ENCODE results near the gene RAB20.
"Not testable (repeated sequence)": the region's sequence is repeated elsewhere in the genome, so short reads cannot be mapped to it uniquely, and the experiment has no call there.

RAB20 gene

GRCh38 chr13:110575322-110576069, 14.0 kb upstream of the RAB20 start:
- no peak for DNase-seq

- no peak for DNase-seq
Measured at GRCh38 chr13:110574161-110574560, 12.6 kb upstream of the RAB20 start.

DNA sequence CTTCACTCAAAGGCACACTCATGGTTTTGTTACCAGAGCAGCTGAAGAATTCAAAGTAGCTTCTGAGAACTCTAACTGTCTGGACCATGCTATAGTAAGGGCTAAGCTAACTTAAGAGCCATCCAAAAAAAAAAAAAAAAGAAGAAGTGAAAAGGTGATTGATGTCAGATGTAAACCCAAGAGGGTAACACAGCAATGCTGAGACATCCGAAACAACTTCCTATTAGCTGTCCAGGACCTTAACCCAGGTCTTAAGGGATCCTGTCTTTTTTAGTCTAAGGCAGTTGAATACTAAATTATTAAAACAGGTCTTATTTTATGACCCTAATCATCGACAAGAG, 11.2 kb upstream of the RAB20 start:
- no peak for DNase-seq

- DNase-seq, result no peak
Measured at GRCh38 chr13:110571896-110572777, 10.6 kb upstream of the RAB20 start.

DNA sequence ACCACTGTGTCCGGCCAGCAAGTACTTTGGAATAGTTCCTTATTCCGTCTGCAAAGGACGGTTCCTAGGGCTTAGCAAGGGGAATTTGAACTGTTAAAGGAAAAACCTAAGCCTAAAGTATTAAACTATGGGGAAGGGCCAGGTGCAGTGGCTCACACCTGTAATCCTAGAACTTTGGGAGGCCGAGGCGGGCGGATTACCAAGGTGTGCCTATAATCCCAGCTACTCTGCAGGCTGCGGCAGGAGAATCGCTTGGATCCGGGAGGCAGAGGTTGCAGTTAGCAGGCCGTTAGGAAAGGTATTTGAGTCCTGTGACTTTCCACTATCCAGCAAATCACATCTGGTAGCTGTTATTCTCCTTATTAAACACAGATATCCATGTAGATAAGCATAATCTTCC, 9.4 kb upstream of the RAB20 start:
- no peak for DNase-seq

DNA sequence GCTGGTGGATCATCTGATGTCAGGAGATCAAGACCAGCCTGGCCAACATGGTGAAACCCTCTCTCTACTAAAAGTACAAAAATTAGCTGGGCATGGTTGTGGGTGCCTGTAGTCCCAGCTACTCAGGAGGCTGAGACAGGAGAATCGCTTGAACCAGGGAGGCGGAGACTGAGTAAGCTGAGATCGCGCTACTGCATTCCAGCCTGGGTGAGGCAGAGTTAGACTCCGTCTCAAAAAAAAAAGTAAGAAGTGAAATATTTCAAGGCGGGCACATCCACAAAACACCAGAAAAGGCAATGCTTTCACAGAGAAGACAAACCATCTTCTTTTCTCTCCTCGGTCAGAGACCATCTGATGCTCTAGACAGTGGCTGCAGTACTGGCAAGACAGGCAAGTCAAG, 8.4 kb upstream of the RAB20 start:
- not testable (repeated sequence) for DNase-seq

DNA sequence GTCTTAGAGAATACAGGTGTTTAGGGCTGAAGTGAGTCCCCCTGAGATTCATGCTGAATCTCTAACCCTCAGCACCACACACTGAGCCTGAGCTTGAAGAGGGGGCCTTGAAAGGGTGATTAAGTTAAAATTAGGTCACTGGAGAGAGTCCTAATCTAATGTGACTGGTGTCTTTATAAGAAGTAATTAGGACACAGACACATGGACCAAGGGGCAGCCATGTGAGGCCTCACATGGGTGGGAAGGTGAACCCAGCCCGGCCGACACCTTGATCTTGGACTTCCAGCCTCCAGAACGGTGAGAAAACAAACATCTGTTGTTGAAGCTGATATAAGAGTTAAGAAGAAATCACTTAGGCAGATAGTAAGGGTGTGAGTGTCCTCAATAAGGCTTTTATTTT, 7.1 kb upstream of the RAB20 start:
- DNase-seq, result no peak

DNA sequence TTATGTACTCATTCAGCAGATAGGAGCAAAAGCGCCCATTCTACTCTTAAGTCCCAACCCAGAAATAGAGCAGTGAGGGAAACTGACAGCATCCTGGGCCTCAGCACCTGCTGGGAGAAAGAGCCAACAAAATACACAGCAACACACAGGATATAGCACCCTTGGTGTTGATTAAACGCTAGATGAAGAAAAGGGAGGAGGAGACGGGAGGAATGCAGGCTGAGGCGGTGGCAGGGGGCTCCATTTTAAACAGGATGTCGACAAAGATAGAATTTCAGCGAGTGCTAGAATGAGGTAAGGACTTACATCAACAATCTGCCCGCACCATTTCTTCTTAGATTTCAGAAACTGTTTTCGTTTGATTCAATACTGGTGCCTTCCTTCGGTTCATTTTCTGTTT, 4.6 kb upstream of the RAB20 start:
- DNase-seq, result no peak

GRCh38 chr13:110565296-110565695, 3.8 kb upstream of the RAB20 start:
- no peak for DNase-seq

DNA sequence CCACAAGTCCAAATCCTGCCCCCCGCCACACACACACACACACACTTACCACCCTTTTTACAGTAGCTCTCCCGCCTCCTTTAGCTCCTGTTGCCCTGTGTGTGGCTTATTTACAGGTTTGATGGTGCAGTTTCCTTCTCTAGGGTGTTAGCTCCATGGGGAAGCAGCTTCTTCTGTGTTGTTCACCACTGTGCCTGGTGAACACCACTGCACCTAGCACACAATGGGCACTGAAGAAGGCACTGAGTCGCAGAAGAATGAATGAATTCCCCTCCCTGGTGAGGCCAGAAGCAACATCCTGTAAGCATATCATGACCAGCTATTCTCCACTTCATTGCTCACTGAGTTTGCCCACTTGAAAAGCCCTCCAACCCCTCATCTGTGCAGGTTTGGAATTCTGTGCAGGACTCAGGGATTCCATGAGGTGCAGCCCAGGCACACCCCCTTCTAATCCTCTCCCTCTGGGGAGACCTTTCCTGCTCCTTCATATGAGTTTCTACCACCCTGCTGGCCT, 3.0 kb upstream of the RAB20 start:
- DNase-seq, result no peak

DNA sequence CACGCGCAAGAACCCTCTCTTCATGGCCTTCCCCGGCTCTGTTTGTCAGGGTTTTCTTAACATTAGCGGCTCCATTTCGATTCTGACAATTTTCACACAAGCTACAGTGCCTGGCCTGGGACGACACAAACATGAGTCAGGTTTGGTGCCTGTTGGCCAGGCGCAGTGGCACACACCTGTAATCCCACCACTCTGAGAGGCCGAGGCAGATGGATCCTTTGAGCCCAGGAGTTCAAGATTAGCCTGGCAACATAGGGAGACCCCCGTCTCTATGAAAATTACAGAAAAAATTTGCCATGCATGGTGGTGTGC, 1.9 kb upstream of the RAB20 start:
- DNase-seq, result no peak

GRCh38 chr13:110562696-110563462, 1.4 kb upstream of the RAB20 start:
- no peak for DNase-seq

DNA sequence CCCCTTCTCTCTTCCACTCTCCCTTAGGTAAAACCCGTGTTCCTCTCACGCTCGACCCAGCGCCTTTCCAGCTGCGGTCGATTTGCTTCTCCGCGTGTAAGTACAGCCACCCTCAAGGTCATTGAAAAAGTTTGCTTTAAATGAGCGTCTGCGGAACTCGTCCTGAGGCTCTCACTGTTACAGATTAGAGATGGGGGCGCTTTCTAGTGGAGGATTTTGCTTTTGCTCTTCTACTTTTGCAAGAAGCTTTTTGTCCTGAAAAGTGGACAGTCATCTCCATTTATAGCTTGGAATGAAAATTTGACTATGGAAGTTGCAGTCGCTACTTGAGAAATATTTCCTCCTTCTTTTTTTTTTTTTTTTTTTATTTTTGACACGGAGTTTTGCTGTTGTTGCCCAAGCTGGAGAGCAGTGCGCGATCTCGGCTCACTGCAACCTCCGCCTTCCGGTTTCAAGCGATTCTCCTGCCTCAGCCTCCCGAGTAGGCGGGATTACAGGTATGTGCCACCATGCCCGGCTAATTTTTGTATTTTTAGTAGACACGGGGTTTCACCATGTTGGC, 595 bp upstream of the RAB20 start:
- no peak for DNase-seq

DNA sequence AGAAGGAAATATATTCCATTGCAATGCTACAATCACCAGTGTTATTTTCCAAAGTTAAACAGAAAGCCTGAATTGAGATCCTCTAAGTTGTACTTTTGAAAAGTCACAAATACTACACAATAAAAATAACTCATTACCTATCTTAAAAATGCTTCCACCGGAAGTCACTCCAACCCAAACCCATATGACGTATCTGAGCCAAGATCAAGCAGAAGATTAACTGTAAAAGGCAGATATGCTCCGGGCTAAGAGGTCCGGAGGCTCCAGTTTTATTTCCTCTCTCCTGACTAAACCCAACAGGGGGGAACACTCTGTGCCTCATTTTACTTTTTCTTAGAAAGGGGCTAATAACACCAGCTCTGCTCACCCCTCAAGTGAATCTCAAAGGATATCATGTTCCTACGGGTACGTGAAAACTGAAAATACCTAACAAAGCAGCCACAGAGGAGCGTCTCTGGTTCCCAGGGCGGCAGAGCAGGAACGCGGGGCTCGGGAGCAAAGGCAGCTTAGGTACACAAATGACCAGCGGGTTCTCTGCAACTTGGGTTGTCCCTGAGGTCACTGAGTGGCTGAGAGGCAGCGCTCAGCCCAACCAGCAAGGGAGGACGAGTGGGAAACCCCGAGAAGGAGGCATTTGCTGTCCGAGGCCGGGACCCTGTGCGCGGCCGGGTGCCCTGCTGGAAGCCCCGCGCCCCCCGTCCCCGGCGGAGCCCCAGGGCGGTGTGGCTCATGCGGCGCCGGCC, 750 bp downstream of the RAB20 start:
- DNase-seq, result no peak

DNA sequence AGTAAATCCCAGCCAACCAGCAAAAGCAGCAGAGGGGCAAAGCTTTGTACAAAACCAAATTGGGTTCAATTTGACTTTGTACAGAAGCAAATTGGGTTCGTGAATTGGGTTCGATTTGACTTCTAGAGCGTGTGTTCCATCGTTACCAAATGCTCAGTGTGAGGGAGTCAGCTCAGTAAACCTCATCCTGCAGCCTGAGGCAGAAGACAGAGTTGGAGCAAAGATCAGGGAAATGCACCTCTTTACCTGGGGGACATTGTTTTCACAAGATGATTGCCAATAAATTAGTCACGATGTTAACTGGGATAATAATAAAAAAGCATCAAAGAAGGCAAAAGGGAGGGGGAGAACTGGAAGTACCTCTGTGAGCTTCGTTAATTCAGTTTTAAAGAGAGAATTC, 1.5 kb downstream of the RAB20 start:
- no peak for DNase-seq

DNA sequence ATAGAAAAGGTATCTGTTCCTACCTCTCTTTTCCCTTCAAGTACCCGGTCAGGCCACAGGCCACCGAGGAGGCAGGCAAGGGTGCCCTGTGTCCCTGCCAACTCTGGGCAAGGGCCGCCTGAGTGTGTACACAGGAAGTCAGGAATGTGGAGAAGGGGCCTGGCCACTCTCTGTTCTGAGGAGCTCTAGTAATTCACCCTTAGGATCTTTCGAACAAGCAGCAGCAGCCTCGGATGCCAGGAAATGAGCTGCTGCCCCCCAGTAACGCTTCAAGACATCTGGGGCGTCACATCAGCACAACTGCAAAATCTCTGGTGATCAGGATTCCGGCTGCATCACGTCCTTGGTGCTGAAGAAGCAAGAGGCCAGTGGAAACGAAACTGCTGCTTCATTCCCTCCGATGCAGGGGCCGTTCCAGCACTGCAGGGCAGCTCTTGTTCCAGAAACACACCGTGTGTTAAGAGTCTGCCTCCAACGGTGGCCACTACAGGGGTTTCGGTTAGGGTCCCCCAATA, 2.0 kb downstream of the RAB20 start:
- no peak for DNase-seq

GRCh38 chr13:110557610-110558305, 3.8 kb downstream of the RAB20 start:
- DNase-seq, result no peak

DNA sequence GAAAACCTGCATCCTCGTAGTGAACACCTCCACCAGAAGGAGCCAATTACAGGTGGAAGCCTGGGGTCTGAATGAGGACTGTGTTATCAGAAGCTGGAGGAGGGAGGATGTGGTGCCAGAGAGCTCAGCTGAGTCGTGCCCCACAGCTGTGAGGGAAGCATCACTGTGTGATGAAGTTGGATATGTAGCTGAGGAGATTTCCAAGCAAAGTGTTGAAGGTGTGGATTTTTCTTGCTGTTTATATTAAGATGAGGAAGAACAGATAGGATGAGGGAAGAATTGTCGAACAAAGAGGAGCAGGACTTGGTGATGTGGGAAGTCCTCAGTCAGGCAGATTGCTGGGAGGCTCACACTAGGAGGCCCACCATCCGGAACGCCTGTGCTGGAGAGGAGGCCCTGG, 4.4 kb downstream of the RAB20 start:
- DNase-seq, result no peak

- DNase-seq, result no peak
Measured at GRCh38 chr13:110556224-110556606, 5.3 kb downstream of the RAB20 start.

DNA sequence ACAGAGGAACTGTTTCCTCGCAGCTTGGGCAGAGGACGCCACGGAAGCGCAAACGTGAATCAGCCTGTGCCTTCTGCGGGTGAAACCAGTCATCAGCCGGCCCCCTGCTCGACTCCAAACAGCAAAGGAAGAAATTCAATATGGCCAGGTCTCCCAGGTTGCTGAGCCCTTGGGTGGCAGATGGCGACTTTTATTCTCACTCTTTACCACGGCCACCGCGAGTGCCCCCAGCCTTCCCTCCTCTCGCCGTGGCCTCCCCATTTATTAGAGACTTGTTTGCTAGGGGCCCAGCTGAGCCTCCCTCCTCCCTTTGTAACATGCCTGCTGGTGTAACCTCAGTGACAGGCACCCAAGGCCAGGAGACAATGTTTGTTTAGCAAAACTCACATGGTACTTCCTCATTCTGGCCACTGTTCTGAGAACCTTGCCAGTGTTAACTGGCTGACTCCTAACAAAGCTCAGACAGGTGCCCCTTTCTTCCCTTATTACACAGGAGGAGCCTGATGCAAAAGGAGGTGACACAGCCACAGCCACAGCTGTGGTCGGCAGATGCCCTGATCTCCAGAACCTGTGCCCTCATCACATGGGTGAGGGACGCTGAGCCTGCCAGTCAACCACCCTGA, 5.8 kb downstream of the RAB20 start:
- no peak for DNase-seq

DNA sequence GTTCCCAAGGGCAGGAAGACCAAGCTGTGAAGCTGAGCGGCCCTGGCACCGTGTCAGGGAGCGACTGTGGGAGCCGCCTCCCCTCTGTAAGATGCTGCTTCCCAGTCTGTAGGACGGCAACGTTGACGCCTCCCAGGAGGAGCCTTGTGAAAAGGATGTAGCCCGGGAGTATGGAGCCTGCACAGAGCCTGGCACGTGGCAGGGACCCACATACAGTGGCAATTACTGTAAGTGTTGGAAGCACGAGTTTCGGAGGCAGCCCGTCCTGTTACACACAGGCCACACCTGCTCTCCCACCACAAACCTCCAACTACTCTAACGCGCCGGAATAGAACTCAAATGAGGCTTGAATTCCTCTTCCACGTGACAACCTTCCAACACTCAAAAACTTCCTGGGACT, 6.6 kb downstream of the RAB20 start:
- DNase-seq, result no peak
